ENCODE results near the gene NFIC.

The NFIC gene

DNA sequence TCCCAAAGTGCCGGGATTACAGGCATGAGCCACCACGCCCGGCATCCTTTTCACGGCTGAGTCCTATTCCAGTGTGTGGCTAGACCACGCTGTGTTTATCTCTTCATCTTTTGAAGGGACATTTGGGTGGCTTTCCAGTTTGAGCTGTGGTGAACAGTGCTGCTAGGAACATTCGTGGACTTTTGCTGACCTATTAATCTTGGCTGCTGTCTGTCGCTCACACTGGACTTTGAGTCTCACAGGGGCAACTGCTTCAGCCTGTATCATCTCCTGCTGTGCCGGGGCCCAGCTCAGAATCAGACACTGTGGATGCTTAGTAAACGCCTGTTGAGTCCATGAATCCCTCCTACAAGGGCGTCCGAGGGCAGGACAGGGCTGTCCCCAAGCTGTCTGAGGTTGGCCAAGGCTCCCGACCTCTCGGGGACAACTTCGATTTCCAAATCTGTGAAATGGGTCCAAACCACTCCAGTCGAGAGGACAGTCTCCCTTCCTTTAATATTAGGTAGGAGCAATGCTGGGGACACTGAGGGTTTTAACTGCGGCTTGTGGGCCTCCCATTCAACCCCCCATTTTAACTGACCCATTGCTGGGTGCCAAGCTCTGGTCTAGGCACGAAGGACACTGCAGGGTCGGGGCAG lies 65.5 kb downstream of the NFIC start:
- H3K9ac ChIP-seq (ENCODE audit: low read depth, low read length, poor library complexity, severe bottlenecking), result no peak overlapping the region
- no peaks in the 10 kb centered on the region for H3K9me3 ChIP-seq (ENCODE audit: insufficient read depth, low read depth, low read length)
- H3K27me3 ChIP-seq (ENCODE audit: insufficient read depth, low read length, poor library complexity, severe bottlenecking), result no peaks in the 10 kb centered on the region
- H3K4me3 ChIP-seq (ENCODE audit: low read length, poor library complexity, severe bottlenecking), result no peak overlapping the region
- no peak for TF ChIP-seq EZH2phosphoT487 (IDR thresholded peaks at IDR 0.05; ENCODE audit: borderline replicate concordance)
- no peak for TF ChIP-seq CTCF (conservative IDR thresholded peaks at IDR 0.05; ENCODE audit: low read length)
- H3K4me1 ChIP-seq (ENCODE audit: insufficient read depth, low read length, poor library complexity, severe bottlenecking), result peaks cover 11% of the 10 kb centered on the region
- no peaks in the 10 kb centered on the region for H3F3A ChIP-seq (ENCODE audit: low read depth)
- H2AFZ ChIP-seq (ENCODE audit: low read length), result no peak overlapping the region
- peaks cover 27% of the 10 kb centered on the region; the same call in 1 of the 2 replicates for H3K36me3 ChIP-seq (ENCODE audit: insufficient read depth, low read length)
- no peaks in the 10 kb centered on the region for H3K9me2 ChIP-seq (replicated peaks; ENCODE audit: low read depth, low read length)
- no peak overlapping the region for H3K4me2 ChIP-seq (ENCODE audit: low read depth, low read length, poor library complexity, severe bottlenecking)
- H3K79me2 ChIP-seq (ENCODE audit: insufficient read depth, low read length), result peaks cover 4% of the 10 kb centered on the region; the same call in 1 of the 2 replicates
- no peaks in the 10 kb centered on the region for H4K20me1 ChIP-seq (ENCODE audit: insufficient read depth, low read length, poor library complexity, severe bottlenecking)

GRCh38 chr19:3433313-3433712 lies 66.9 kb downstream of the NFIC start:
- H3K36me3 ChIP-seq (ENCODE audit: insufficient read depth, low read length), result peaks cover 28% of the 10 kb centered on the region; the same call in 1 of the 2 replicates
- peaks cover 4% of the 10 kb centered on the region; the same call in 1 of the 2 replicates for H3K79me2 ChIP-seq (ENCODE audit: insufficient read depth, low read length)
- H3F3A ChIP-seq (ENCODE audit: low read depth), result no peaks in the 10 kb centered on the region
- TF ChIP-seq CTCF (conservative IDR thresholded peaks at IDR 0.05; ENCODE audit: low read length) (no peak), EZH2phosphoT487 (IDR thresholded peaks at IDR 0.05; ENCODE audit: borderline replicate concordance) (no peak)
- no peak overlapping the region for H3K4me3 ChIP-seq (ENCODE audit: low read length, poor library complexity, severe bottlenecking)
- H3K9me3 ChIP-seq (ENCODE audit: insufficient read depth, low read depth, low read length), result no peaks in the 10 kb centered on the region
- no peak overlapping the region for H3K9ac ChIP-seq (ENCODE audit: low read depth, low read length, poor library complexity, severe bottlenecking)
- H3K4me1 ChIP-seq (ENCODE audit: insufficient read depth, low read length, poor library complexity, severe bottlenecking), result peaks cover 7% of the 10 kb centered on the region
- H3K4me2 ChIP-seq (ENCODE audit: low read depth, low read length, poor library complexity, severe bottlenecking), result no peak overlapping the region
- H3K9me2 ChIP-seq (replicated peaks; ENCODE audit: low read depth, low read length), result no peaks in the 10 kb centered on the region
- no peaks in the 10 kb centered on the region for H3K27me3 ChIP-seq (ENCODE audit: insufficient read depth, low read length, poor library complexity, severe bottlenecking)
- H2AFZ ChIP-seq (ENCODE audit: low read length), result no peak overlapping the region
- H4K20me1 ChIP-seq (ENCODE audit: insufficient read depth, low read length, poor library complexity, severe bottlenecking), result no peaks in the 10 kb centered on the region

GRCh38 chr19:3433805-3434540 lies 67.6 kb downstream of the NFIC start:
- H3K9me3 ChIP-seq (ENCODE audit: insufficient read depth, low read depth, low read length), result no peaks in the 10 kb centered on the region
- H3K4me1 ChIP-seq (ENCODE audit: insufficient read depth, low read length, poor library complexity, severe bottlenecking), result peaks cover 6% of the 10 kb centered on the region
- H3K4me2 ChIP-seq (ENCODE audit: low read depth, low read length, poor library complexity, severe bottlenecking), result peak overlapping the region; percentile 75
- no peak overlapping the region for H2AFZ ChIP-seq (ENCODE audit: low read length)
- TF ChIP-seq EZH2phosphoT487 (IDR thresholded peaks at IDR 0.05; ENCODE audit: borderline replicate concordance) (no peak), CTCF (conservative IDR thresholded peaks at IDR 0.05; ENCODE audit: low read length) (no peak)
- no peaks in the 10 kb centered on the region for H3K27me3 ChIP-seq (ENCODE audit: insufficient read depth, low read length, poor library complexity, severe bottlenecking)
- no peaks in the 10 kb centered on the region for H4K20me1 ChIP-seq (ENCODE audit: insufficient read depth, low read length, poor library complexity, severe bottlenecking)
- H3F3A ChIP-seq (ENCODE audit: low read depth), result no peaks in the 10 kb centered on the region
- H3K9me2 ChIP-seq (replicated peaks; ENCODE audit: low read depth, low read length), result no peaks in the 10 kb centered on the region
- peak overlapping the region; percentile 77 for H3K4me3 ChIP-seq (ENCODE audit: low read length, poor library complexity, severe bottlenecking)
- peaks cover 4% of the 10 kb centered on the region; the same call in 1 of the 2 replicates for H3K79me2 ChIP-seq (ENCODE audit: insufficient read depth, low read length)
- peak overlapping the region; percentile 70 for H3K9ac ChIP-seq (ENCODE audit: low read depth, low read length, poor library complexity, severe bottlenecking)
- H3K36me3 ChIP-seq (ENCODE audit: insufficient read depth, low read length), result peaks cover 28% of the 10 kb centered on the region; the same call in 1 of the 2 replicates

Measured in Loucy (cell line).